ENCODE data around the gene CELA3B.
A peak's percentile ranks its signal among the peaks of the same experiment; 100 is the strongest.
"Not testable (repeated sequence)": the region's sequence is repeated elsewhere in the genome, so short reads cannot be mapped to it uniquely, and the experiment has no call there.

The CELA3B gene

GRCh38 chr1:21980515-21981220 is 3.8 kb downstream of the CELA3B start:
- not testable (repeated sequence) for DNase-seq

GRCh38 chr1:21981253-21981652 is 4.4 kb downstream of the CELA3B start:
- not testable (repeated sequence) for DNase-seq

GRCh38 chr1:21982122-21982521 is 5.3 kb downstream of the CELA3B start:
- DNase-seq = not testable (repeated sequence)

GRCh38 chr1:21983539-21983938 is 6.7 kb downstream of the CELA3B start:
- not testable (repeated sequence) for DNase-seq

GRCh38 chr1:21985893-21986292 is 9.1 kb downstream of the CELA3B start:
- DNase-seq = not testable (repeated sequence)

GRCh38 chr1:21986386-21986785 is 9.6 kb downstream of the CELA3B start:
- not testable (repeated sequence) for DNase-seq

GRCh38 chr1:21989672-21990393 is 13.0 kb downstream of the CELA3B start:
- DNase-seq = not testable (repeated sequence)

GRCh38 chr1:21992186-21992585 is 15.4 kb downstream of the CELA3B start:
- not testable (repeated sequence) for DNase-seq

- not testable (repeated sequence) for DNase-seq
Measured at GRCh38 chr1:21994716-21995115, 17.9 kb downstream of the CELA3B start.

- not testable (repeated sequence) for DNase-seq
Measured at GRCh38 chr1:21996663-21996970, 19.8 kb downstream of the CELA3B start.

- DNase-seq = not testable (repeated sequence)
Measured at GRCh38 chr1:21997891-21998623, 21.2 kb downstream of the CELA3B start.

GRCh38 chr1:21998624-21999294 is 21.9 kb downstream of the CELA3B start:
- not testable (repeated sequence) for DNase-seq

- not testable (repeated sequence) for DNase-seq
Measured at GRCh38 chr1:21999645-22000044, 22.8 kb downstream of the CELA3B start.

- DNase-seq = no peak
Measured at GRCh38 chr1:22001409-22001808, 24.6 kb downstream of the CELA3B start, which contains the start of gene CELA3A. CELA3A (plus strand) TSS chr1:22001657; CDS start chr1:22001675, 18 bp downstream.

- DNase-seq = not testable (repeated sequence)
Measured at GRCh38 chr1:22002461-22002860, 25.6 kb downstream of the CELA3B start.

GRCh38 chr1:22002875-22003274 is 26.1 kb downstream of the CELA3B start:
- DNase-seq = not testable (repeated sequence)

- DNase-seq = not testable (repeated sequence)
Measured at GRCh38 chr1:22003959-22004358, 27.1 kb downstream of the CELA3B start.

- DNase-seq = peak; percentile 15
Measured at GRCh38 chr1:22005261-22006149, 28.7 kb downstream of the CELA3B start.

- not testable (repeated sequence) for DNase-seq
Measured at GRCh38 chr1:22006736-22007135, 29.9 kb downstream of the CELA3B start.

GRCh38 chr1:22007262-22007661 is 30.4 kb downstream of the CELA3B start:
- DNase-seq = not testable (repeated sequence)

- DNase-seq = not testable (repeated sequence)
Measured at GRCh38 chr1:22009566-22009965, 32.7 kb downstream of the CELA3B start.

- not testable (repeated sequence) for DNase-seq
Measured at GRCh38 chr1:22012752-22013151, 35.9 kb downstream of the CELA3B start.
